Measurements from ENCODE around the gene MOXD1. TPM values are rescaled to one million over a fixed set of nuclear protein-coding genes. Genes with fewer than 3 reads are reported as not detected.

The MOXD1 gene
- total RNA-seq, 1 donor from 2014 or later: 16.0 TPM

DNA sequence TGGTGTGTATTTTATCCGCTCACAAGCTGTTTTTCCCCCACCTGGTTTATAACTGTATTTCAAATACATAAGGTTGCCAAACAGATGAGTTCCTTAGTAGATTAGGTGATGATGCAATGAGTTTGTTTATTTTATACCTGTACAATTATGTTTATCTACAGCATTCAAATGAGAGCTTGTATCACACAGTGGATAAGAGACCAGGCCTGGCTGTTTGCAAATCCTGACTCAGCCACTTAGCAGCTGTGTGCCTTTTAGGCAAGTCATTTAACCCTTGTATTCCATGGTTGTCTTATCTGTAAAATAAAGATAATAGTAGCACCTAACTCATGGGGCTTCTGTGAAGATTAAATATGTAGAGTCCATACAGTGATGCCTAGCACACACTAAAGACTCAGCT is 143.7 kb downstream of the MOXD1 start:
- DNase-seq (ENCODE audit: extremely low spot score in 2 of 2): no peak
- Histone ChIP-seq H3K27me3 (no peaks in the 10 kb centered on the region), H3K27ac (no peak overlapping the region), H3K9me3 (no peaks in the 10 kb centered on the region), H3K36me3 (no peaks in the 10 kb centered on the region), H3K4me1 (no peaks in the 10 kb centered on the region), H3K4me3 (no peak overlapping the region)
- TF ChIP-seq POLR2AphosphoS5 (IDR thresholded peaks at IDR 0.05; ENCODE audit: insufficient read depth in 1 of 2, low read depth in 1 of 2) (no peak), POLR2A (IDR thresholded peaks at IDR 0.05) (no peak), CTCF (IDR thresholded peaks at IDR 0.05) (no peak)
- intact Hi-C loops (cut with DNase I): loop anchor here (5.0 kb wide), 1 partner anchor 335 kb away; no protein-coding TSS in a partner anchor

GRCh38 chr6:132256457-132256856 is 144.8 kb downstream of the MOXD1 start:
- Histone ChIP-seq H3K27me3 (no peaks in the 10 kb centered on the region), H3K4me1 (no peaks in the 10 kb centered on the region), H3K9me3 (no peaks in the 10 kb centered on the region), H3K4me3 (no peak overlapping the region), H3K36me3 (no peaks in the 10 kb centered on the region), H3K27ac (no peak overlapping the region)
- intact Hi-C loops (cut with DNase I): loop anchor here (5.0 kb wide), 1 partner anchor 334 kb away; no protein-coding TSS in a partner anchor
- DNase-seq (ENCODE audit: extremely low spot score in 2 of 2): no peak
- TF ChIP-seq POLR2AphosphoS5 (IDR thresholded peaks at IDR 0.05; ENCODE audit: insufficient read depth in 1 of 2, low read depth in 1 of 2): no peak
- TF ChIP-seq POLR2A (IDR thresholded peaks at IDR 0.05): no peak
- no peak for TF ChIP-seq CTCF (IDR thresholded peaks at IDR 0.05)

DNA sequence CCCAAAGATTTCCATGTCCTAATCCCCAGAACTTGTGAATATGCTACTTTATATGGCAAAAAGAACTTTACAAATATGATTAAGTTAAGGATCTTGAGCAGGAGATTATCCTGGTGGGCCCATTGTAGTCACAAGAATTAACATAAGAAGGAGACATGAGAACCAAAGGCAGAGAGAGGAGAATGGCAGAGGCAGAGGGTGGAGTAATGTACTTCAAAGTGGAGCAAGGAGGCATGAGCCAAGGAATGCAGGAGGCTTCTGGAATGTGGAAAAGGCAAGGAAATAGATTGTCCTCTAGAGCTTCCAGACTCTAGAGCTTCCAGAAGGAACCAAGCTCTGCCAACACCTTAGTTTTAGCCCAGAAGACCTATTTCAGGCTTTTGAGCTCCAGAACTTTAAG is 147.4 kb downstream of the MOXD1 start:
- H3K4me1 ChIP-seq: no peaks in the 10 kb centered on the region
- H3K4me3 ChIP-seq: no peak overlapping the region
- no peak for TF ChIP-seq CTCF (IDR thresholded peaks at IDR 0.05)
- no peak for TF ChIP-seq POLR2AphosphoS5 (IDR thresholded peaks at IDR 0.05; ENCODE audit: insufficient read depth in 1 of 2, low read depth in 1 of 2)
- TF ChIP-seq POLR2A (IDR thresholded peaks at IDR 0.05): no peak
- no peak for DNase-seq (ENCODE audit: extremely low spot score in 2 of 2)
- no peak overlapping the region for H3K27ac ChIP-seq
- H3K9me3 ChIP-seq: no peaks in the 10 kb centered on the region
- H3K27me3 ChIP-seq: no peaks in the 10 kb centered on the region
- no peaks in the 10 kb centered on the region for H3K36me3 ChIP-seq
- intact Hi-C loops (cut with DNase I): no loop called here

GRCh38 chr6:132253211-132253610 is 148.1 kb downstream of the MOXD1 start:
- intact Hi-C loops (cut with DNase I): no loop called here

More at GRCh38 chr6:132253211-132253610, 148.1 kb downstream of the MOXD1 start:
- Histone ChIP-seq H3K4me3 (no peak overlapping the region), H3K27ac (no peak overlapping the region), H3K4me1 (no peaks in the 10 kb centered on the region), H3K9me3 (no peaks in the 10 kb centered on the region), H3K27me3 (no peaks in the 10 kb centered on the region), H3K36me3 (no peaks in the 10 kb centered on the region)
- TF ChIP-seq POLR2AphosphoS5 (IDR thresholded peaks at IDR 0.05; ENCODE audit: insufficient read depth in 1 of 2, low read depth in 1 of 2): no peak
- no peak for TF ChIP-seq POLR2A (IDR thresholded peaks at IDR 0.05)
- TF ChIP-seq CTCF (IDR thresholded peaks at IDR 0.05): no peak
- DNase-seq (ENCODE audit: extremely low spot score in 2 of 2): no peak

Data from vagina (tissue), 2 donors.